Neural progenitor cell (in vitro differentiated cells): ENCODE data around the gene TDRD10. TPM values are rescaled to one million over a fixed set of nuclear protein-coding genes. Genes with fewer than 3 reads are reported as not detected.

Experiments used
- DNase-seq: peaks from one replicate; pipeline ENCODE4 v3.0.0-alpha.2; 2016; ENCODE audit warnings: low spot score
- H2AFZ ChIP-seq: fragments of 200-600 bp; sonication (generic); replicated peaks from 2 replicates; pipeline ENCODE4 v1.6.1; 2016; ENCODE audit warnings: antibody characterized with exemption
- H3F3A ChIP-seq: fragments of 200-600 bp; sonication (generic); 2 replicates; pipeline ENCODE4 v1.6.1; 2016; ENCODE audit warnings: antibody characterized with exemption, low read depth
- H3K27ac ChIP-seq: fragments of 200-600 bp; sonication (generic); 2 replicates; pipeline ENCODE4 v1.5.1; 2016; ENCODE audit warnings: mild to moderate bottlenecking
- H3K27me3 ChIP-seq: fragments of 200-600 bp; sonication (generic); 2 replicates; pipeline ENCODE4 v1.6.1; 2016; ENCODE audit warnings: mild to moderate bottlenecking, moderate library complexity
- H3K36me3 ChIP-seq: fragments of 200-600 bp; sonication (generic); 2 replicates; pipeline ENCODE4 v1.5.1; 2016
- H3K4me1 ChIP-seq: fragments of 200-600 bp; sonication (generic); 2 replicates; pipeline ENCODE4 v1.6.1; 2016; ENCODE audit warnings: mixed run types
- H3K4me2 ChIP-seq: fragments of 200-600 bp; sonication (generic); 2 replicates; pipeline ENCODE4 v1.6.1; 2016
- H3K4me3 ChIP-seq: fragments of 200-600 bp; sonication (generic); 2 replicates; pipeline ENCODE4 v1.5.1; 2016
- H3K79me2 ChIP-seq: fragments of 200-600 bp; sonication (generic); 2 replicates; pipeline ENCODE4 v1.6.1; 2016; ENCODE audit warnings: low read depth
- H3K9ac ChIP-seq: fragments of 200-600 bp; sonication (generic); 2 replicates; pipeline ENCODE4 v1.6.1; 2016
- H3K9me3 ChIP-seq: fragments of 200-600 bp; sonication (generic); 2 replicates; pipeline ENCODE4 v1.5.1; 2016; ENCODE audit warnings: low read depth
- H4K20me1 ChIP-seq: fragments of 200-600 bp; sonication (generic); 2 replicates; pipeline ENCODE4 v1.6.1; 2016; ENCODE audit warnings: low read depth
- H3K27ac Mint-ChIP-seq: 3 replicates; pipeline ENCODE4 v1.8.0; 2021; ENCODE audit warnings: mixed read lengths
- H3K27me3 Mint-ChIP-seq: 2 replicates; pipeline ENCODE4 v1.8.0; 2022; ENCODE audit warnings: low read depth, mild to moderate bottlenecking, inconsistent platforms, moderate library complexity, mixed read lengths; ENCODE audit not compliant: insufficient read depth
- H3K36me3 Mint-ChIP-seq: 3 replicates; pipeline ENCODE4 v1.8.0; 2021; ENCODE audit warnings: mixed read lengths
- H3K4me1 Mint-ChIP-seq: 3 replicates; pipeline ENCODE4 v1.8.0; 2021; ENCODE audit warnings: mixed read lengths
- H3K4me3 Mint-ChIP-seq: 3 replicates; pipeline ENCODE4 v1.8.0; 2021; ENCODE audit warnings: mild to moderate bottlenecking, moderate library complexity, mixed read lengths
- H3K9me3 Mint-ChIP-seq: 3 replicates; pipeline ENCODE4 v1.8.0; 2020; ENCODE audit warnings: mixed read lengths
- EZH2 ChIP-seq: fragments of 200-600 bp; sonication (generic); IDR thresholded peaks from 2 replicates; pipeline ENCODE4 v1.6.1; 2017; ENCODE audit warnings: antibody characterized with exemption, mild to moderate bottlenecking, moderate library complexity
- EZH2phosphoT487 ChIP-seq: fragments of 200-600 bp; sonication (generic); IDR thresholded peaks from 2 replicates; pipeline ENCODE4 v1.6.1; 2017; ENCODE audit warnings: antibody characterized with exemption
- total RNA-seq: library from RNA; depleted of rRNA; stranded (reverse); fragments of >200 nt; gene quantifications from 2 replicates; pipeline ENCODE4 v1.2.3, GENCODE V29; 2015; ENCODE audit warnings: low replicate concordance
- TF ChIP-seq, protein P1 (sequence below): fragments of 200-600 bp; sonication (generic); IDR thresholded peaks from 2 replicates; pipeline ENCODE4 v1.5.1; 2017; ENCODE audit warnings: antibody characterized with exemption, mild to moderate bottlenecking

TDRD10 gene
- total RNA-seq, 1 donor from 2014 or later, result not detected

DNA sequence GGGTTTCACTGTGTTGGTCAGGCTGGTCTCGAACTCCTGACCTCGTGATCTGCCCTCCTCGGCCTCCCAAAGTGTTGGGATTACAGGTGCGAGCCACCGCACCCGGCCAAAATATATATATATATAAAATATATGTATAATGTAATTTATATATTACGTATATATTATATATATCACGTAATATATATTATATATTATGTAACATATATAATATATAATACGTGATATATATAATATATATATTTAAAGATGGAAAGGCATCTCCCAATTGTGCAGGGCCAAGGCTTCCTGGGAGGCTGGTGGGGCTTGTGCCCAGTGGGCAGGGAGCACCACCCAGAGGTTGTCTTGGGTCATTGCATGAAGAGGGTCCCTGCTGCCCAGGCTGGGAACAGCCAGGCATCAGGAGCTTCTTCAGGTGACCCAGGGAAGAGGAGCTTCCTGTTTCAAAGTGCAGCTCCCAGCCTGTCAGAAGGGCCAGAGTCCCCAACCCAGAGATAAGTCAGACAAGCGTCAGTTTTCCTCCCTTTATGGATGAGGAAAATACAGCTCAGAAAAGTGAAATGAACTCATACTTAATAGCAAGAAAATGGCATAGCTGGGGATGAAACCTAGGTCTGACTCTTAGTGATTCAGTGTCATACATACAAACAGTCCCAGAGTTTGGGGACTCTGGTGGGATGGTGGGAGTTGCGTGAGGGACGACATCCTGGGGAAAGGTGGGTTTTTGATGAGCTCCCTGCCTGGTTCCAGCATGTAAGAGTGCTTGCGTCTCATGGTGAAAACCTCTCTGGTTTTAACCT is 44.4 kb downstream of the TDRD10 start:
- no peaks in the 10 kb centered on the region for H3K9me3 ChIP-seq
- TF ChIP-seq EZH2phosphoT487, result no peak
- TF ChIP-seq, protein P1, sequence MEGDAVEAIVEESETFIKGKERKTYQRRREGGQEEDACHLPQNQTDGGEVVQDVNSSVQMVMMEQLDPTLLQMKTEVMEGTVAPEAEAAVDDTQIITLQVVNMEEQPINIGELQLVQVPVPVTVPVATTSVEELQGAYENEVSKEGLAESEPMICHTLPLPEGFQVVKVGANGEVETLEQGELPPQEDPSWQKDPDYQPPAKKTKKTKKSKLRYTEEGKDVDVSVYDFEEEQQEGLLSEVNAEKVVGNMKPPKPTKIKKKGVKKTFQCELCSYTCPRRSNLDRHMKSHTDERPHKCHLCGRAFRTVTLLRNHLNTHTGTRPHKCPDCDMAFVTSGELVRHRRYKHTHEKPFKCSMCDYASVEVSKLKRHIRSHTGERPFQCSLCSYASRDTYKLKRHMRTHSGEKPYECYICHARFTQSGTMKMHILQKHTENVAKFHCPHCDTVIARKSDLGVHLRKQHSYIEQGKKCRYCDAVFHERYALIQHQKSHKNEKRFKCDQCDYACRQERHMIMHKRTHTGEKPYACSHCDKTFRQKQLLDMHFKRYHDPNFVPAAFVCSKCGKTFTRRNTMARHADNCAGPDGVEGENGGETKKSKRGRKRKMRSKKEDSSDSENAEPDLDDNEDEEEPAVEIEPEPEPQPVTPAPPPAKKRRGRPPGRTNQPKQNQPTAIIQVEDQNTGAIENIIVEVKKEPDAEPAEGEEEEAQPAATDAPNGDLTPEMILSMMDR, result peak; percentile 73
- Mint-ChIP-seq H3K27me3 (peaks cover 6% of the 10 kb centered on the region), H3K36me3 (peaks cover 12% of the 10 kb centered on the region), H3K9me3 (no peaks in the 10 kb centered on the region), H3K4me1 (no peaks in the 10 kb centered on the region), H3K27ac (no peak overlapping the region), H3K4me3 (no peak overlapping the region)
- no peak overlapping the region for H3K9ac ChIP-seq
- no peaks in the 10 kb centered on the region for H3K36me3 ChIP-seq
- no peak overlapping the region for H3K4me2 ChIP-seq
- DNase-seq, result peak; percentile 84
- no peak overlapping the region for H2AFZ ChIP-seq
- no peak overlapping the region for H3K4me3 ChIP-seq
- no peaks in the 10 kb centered on the region for H3K79me2 ChIP-seq
- H3K27ac ChIP-seq, result no peak overlapping the region
- H3F3A ChIP-seq, result peaks cover 14% of the 10 kb centered on the region
- no peaks in the 10 kb centered on the region for H3K27me3 ChIP-seq
- H4K20me1 ChIP-seq, result peaks cover 21% of the 10 kb centered on the region
- no peaks in the 10 kb centered on the region for H3K4me1 ChIP-seq

GRCh38 chr1:154547105-154547732 is 45.2 kb downstream of the TDRD10 start:
- DNase-seq, result no peak
- Histone ChIP-seq H3K9ac (no peak overlapping the region), H3K4me2 (no peak overlapping the region), H3K4me1 (no peaks in the 10 kb centered on the region), H3K9me3 (no peaks in the 10 kb centered on the region), H3K27ac (no peak overlapping the region), H3K36me3 (no peaks in the 10 kb centered on the region), H3F3A (peaks cover 14% of the 10 kb centered on the region), H3K27me3 (no peaks in the 10 kb centered on the region), H3K4me3 (no peak overlapping the region), H4K20me1 (peaks cover 21% of the 10 kb centered on the region), H2AFZ (no peak overlapping the region), H3K79me2 (no peaks in the 10 kb centered on the region)
- Mint-ChIP-seq H3K36me3 (peaks cover 14% of the 10 kb centered on the region), H3K27me3 (peaks cover 3% of the 10 kb centered on the region), H3K9me3 (no peaks in the 10 kb centered on the region), H3K4me3 (no peak overlapping the region), H3K27ac (no peak overlapping the region), H3K4me1 (no peaks in the 10 kb centered on the region)
- TF ChIP-seq EZH2phosphoT487 (no peak), EZH2 (no peak)
- TF ChIP-seq, protein P1, result no peak

GRCh38 chr1:154548028-154548427 is 46.0 kb downstream of the TDRD10 start:
- H3K4me1 ChIP-seq, result no peaks in the 10 kb centered on the region
- H2AFZ ChIP-seq, result no peak overlapping the region
- H3F3A ChIP-seq, result peaks cover 14% of the 10 kb centered on the region
- TF ChIP-seq, protein P1, result no peak
- TF ChIP-seq EZH2 (no peak), EZH2phosphoT487 (no peak)
- peaks cover 21% of the 10 kb centered on the region for H4K20me1 ChIP-seq
- no peaks in the 10 kb centered on the region for H3K36me3 ChIP-seq
- no peak for DNase-seq
- H3K4me3 Mint-ChIP-seq, result no peak overlapping the region
- no peak overlapping the region for H3K4me3 ChIP-seq
- no peak overlapping the region for H3K4me2 ChIP-seq
- peaks cover 2% of the 10 kb centered on the region for H3K27me3 Mint-ChIP-seq
- no peaks in the 10 kb centered on the region for H3K79me2 ChIP-seq
- no peaks in the 10 kb centered on the region for H3K9me3 ChIP-seq
- no peaks in the 10 kb centered on the region for H3K4me1 Mint-ChIP-seq
- H3K27me3 ChIP-seq, result no peaks in the 10 kb centered on the region
- no peak overlapping the region for H3K27ac Mint-ChIP-seq
- peaks cover 17% of the 10 kb centered on the region for H3K36me3 Mint-ChIP-seq
- H3K27ac ChIP-seq, result no peak overlapping the region
- no peak overlapping the region for H3K9ac ChIP-seq
- no peaks in the 10 kb centered on the region for H3K9me3 Mint-ChIP-seq
